BE2C (cell line): ENCODE data around the gene OPN4.

Experiments
- DNase-seq: peaks from one replicate; pipeline ENCODE4 v3.0.0-alpha.2; 2020
- H3K27me3 ChIP-seq: fragments of 250-450 bp; sonication (Bioruptor Pico); 2 replicates; pipeline ENCODE4 v1.5.1; 2020; ENCODE audit warnings: mild to moderate bottlenecking
- H3K36me3 ChIP-seq: fragments of 250-450 bp; sonication (Bioruptor Pico); 2 replicates; pipeline ENCODE4 v1.5.1; 2020; ENCODE audit warnings: mild to moderate bottlenecking
- H3K4me1 ChIP-seq: fragments of 250-450 bp; sonication (Bioruptor Pico); 2 replicates; pipeline ENCODE4 v1.5.1; 2020
- H3K4me3 ChIP-seq: 2 replicates; pipeline ENCODE4 v1.5.1; 2011; ENCODE audit warnings: low read depth, low read length
- H3K9me3 ChIP-seq: fragments of 250-450 bp; sonication (Bioruptor Pico); 2 replicates; pipeline ENCODE4 v1.5.1; 2020
- TF ChIP-seq, protein P1 (sequence below): IDR thresholded peaks from 2 replicates; pipeline ENCODE4 v1.5.1; 2012; ENCODE audit warnings: mild to moderate bottlenecking, low read depth, low read length

The OPN4 gene

GRCh38 chr10:86706977-86707376 lies 52.6 kb downstream of the OPN4 start:
- no peaks in the 10 kb centered on the region for H3K27me3 ChIP-seq
- no peaks in the 10 kb centered on the region; the same call in 1 of the 2 replicates for H3K36me3 ChIP-seq
- H3K9me3 ChIP-seq, result no peaks in the 10 kb centered on the region
- peaks cover 3% of the 10 kb centered on the region; the same call in 1 of the 2 replicates for H3K4me1 ChIP-seq
- DNase-seq, result no peak
- TF ChIP-seq, protein P1, sequence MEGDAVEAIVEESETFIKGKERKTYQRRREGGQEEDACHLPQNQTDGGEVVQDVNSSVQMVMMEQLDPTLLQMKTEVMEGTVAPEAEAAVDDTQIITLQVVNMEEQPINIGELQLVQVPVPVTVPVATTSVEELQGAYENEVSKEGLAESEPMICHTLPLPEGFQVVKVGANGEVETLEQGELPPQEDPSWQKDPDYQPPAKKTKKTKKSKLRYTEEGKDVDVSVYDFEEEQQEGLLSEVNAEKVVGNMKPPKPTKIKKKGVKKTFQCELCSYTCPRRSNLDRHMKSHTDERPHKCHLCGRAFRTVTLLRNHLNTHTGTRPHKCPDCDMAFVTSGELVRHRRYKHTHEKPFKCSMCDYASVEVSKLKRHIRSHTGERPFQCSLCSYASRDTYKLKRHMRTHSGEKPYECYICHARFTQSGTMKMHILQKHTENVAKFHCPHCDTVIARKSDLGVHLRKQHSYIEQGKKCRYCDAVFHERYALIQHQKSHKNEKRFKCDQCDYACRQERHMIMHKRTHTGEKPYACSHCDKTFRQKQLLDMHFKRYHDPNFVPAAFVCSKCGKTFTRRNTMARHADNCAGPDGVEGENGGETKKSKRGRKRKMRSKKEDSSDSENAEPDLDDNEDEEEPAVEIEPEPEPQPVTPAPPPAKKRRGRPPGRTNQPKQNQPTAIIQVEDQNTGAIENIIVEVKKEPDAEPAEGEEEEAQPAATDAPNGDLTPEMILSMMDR, result no peak
- no peak overlapping the region for H3K4me3 ChIP-seq

DNA sequence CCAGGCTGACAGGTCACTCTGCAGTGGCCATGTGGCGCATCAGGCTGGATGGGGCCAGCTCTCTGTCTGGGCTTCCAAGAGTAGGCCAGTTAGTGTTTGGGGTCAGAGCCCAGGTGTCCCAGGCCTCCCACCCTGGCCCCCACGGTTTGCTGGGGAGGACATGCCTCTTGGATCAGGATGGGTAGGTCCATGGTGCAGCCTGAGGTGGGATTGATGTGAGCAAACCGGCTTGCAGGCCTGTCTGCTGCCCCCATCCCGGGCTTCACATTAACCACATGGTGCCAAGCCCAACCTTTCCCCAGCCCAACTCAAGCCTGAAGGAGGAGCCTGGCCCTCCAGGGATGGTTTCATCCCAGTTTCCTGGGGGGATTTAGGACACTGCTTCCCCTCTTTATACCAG lies 53.2 kb downstream of the OPN4 start:
- Histone ChIP-seq H3K27me3 (no peaks in the 10 kb centered on the region), H3K4me3 (no peak overlapping the region), H3K36me3 (no peaks in the 10 kb centered on the region; the same call in 1 of the 2 replicates), H3K9me3 (no peaks in the 10 kb centered on the region), H3K4me1 (peaks cover 3% of the 10 kb centered on the region; the same call in 1 of the 2 replicates)
- TF ChIP-seq, protein P1, result no peak
- no peak for DNase-seq

DNA sequence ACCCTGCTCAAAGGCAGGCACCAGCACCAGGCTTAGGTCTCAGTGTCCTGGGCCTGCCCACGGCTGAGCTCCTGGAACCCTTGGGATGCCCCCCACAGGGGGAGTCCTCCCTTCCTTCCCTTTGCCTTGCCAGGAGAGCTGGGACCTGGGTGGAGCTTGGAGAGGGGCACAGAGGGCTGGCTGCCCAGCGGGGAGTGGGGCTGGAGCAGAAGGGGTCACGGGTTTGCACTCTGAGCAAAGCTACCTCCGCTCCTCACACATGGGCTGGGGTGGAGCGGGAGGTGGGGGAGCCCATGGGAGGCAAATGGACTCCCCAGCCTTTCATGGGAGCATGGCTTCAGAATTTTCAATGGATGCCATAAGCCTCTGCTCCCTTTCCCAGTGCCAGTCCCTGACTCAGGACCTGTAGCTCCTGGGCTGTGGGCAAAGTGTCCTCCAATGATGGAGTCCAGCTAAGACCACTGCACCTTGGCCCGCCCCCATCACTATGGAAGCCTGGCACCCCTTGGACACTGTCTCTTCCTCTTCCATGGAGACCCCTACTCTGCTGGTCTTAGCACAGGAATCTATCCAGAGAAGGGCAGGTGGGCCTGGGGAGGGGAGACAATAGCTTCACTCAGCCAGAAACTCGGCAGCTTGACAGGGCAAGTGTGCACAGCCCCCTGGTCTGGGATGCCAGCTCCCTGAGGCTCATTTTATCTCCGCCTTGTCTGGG lies 53.9 kb downstream of the OPN4 start:
- Histone ChIP-seq H3K27me3 (no peaks in the 10 kb centered on the region), H3K36me3 (no peaks in the 10 kb centered on the region; the same call in 1 of the 2 replicates), H3K4me1 (peaks cover 3% of the 10 kb centered on the region; the same call in 1 of the 2 replicates), H3K4me3 (no peak overlapping the region), H3K9me3 (no peaks in the 10 kb centered on the region)
- DNase-seq, result no peak
- TF ChIP-seq, protein P1, result no peak

DNA sequence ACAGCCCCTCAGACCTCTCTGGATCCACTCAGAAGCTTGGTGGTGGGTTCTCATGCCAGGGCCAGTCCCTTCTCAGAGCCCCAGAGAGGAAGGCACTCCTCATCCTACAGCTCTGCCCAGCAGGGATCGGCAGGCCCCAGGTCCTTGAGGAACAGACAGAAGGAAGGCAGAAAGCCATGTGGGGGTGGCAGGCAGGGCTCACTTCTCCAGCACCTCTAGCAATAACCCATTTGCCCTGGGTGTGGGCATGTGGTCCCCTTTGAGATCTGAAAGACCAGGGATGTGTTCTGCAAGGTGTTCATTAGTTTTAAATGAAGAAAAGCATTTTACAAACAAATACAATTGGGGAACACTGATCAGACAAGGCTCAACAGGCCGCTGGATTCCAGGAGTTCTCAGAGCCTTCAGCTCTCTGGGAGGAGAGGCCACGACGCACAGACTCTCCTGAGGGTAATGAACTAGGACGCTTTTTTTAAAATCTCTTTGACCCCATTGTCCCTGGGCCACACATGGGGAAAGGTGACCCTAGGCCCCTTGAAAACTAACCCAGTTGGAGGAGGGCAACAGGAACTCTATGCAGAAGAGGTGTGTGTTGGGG lies 54.5 kb downstream of the OPN4 start:
- Histone ChIP-seq H3K27me3 (no peaks in the 10 kb centered on the region), H3K4me3 (no peak overlapping the region), H3K4me1 (peaks cover 3% of the 10 kb centered on the region; the same call in 1 of the 2 replicates), H3K9me3 (no peaks in the 10 kb centered on the region), H3K36me3 (no peaks in the 10 kb centered on the region; the same call in 1 of the 2 replicates)
- no peak for DNase-seq
- TF ChIP-seq, protein P1, result no peak

DNA sequence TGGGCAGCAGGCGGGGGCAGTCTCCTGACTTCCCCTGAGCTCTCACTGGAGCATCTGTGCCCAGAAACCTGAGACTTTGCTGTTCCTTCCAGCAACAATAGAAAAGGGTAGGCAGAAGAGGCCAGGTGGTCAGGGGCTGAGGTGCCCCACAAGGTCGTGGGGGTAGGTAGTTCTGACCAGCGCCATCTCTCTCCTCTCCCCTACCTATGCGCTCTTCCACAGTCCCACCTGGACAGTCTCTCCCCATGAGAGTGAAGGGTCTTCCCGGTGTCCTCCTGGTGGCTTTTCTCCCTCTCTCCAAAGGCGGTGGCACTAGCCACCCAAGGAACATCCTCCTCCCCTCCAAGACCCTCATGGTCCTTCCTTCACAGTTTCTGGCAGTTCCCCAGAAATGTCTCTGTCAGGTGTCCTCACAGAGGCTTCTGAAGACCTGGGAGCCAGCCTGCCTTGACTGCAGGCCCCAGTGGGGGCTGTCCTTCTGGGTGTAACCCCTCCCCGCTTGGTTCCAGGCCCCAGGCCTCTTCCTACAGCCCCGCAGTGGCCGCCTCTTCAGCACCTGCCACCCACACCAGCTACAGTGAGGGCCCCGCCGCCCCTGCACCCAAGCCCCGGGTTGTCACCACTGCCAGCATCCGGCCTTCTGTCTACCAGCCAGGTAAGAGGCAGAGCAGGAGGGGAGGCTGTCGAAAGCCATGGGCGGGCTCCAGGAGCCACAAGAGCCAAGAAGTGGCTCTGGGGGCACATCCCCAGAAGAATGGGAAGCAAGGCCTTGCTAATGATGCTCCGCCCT lies 55.2 kb downstream of the OPN4 start:
- no peak for DNase-seq
- TF ChIP-seq, protein P1, result no peak
- H3K27me3 ChIP-seq, result no peaks in the 10 kb centered on the region
- H3K4me1 ChIP-seq, result peaks cover 3% of the 10 kb centered on the region; the same call in 1 of the 2 replicates
- no peaks in the 10 kb centered on the region; the same call in 1 of the 2 replicates for H3K36me3 ChIP-seq
- H3K9me3 ChIP-seq, result no peaks in the 10 kb centered on the region
- no peak overlapping the region for H3K4me3 ChIP-seq
